ENCODE data around the gene MILR1.
A peak's percentile ranks its signal among the peaks of the same experiment; 100 is the strongest.
"Not testable (repeated sequence)": the region's sequence is repeated elsewhere in the genome, so short reads cannot be mapped to it uniquely, and the experiment has no call there.

Gene MILR1

DNA sequence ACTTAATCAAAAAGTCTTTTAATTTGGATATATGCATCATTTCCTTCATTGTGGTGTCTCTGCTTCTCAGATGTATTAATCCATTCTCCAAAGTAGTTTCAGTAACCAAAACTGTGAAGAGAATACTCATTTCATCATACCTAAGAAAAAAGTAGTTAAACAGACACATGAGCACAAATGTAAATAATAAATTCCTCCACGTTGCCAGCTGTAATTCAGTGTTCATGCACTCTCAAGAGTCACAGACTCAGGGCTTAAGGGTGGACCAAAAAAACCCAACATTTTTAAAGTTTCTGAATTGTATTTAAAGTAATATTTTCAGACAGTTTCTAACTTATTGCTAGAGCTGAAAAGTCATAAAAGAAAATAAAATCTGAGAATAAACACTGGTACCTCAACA, 28.9 kb downstream of the MILR1 start:
- DNase-seq = no peak

DNA sequence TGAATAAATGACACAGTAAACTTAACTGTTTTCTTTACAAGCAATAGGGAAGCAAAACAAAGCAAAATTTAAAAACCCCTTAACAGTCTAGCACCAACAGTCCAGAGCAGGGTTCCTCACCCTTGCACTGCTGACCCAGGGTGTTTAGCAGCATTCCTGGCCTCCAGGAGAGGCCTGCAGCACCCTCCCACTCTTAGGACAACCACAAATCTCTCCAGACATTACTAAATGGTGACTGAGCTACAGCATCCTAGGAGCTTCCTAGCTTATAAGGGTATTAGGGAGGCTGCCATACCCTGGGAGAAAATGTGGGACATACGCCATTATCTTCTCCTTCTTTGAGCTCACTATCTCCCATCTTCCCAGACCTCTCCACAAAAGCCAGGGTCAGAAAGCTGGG, 32.0 kb downstream of the MILR1 start:
- DNase-seq = no peak

DNA sequence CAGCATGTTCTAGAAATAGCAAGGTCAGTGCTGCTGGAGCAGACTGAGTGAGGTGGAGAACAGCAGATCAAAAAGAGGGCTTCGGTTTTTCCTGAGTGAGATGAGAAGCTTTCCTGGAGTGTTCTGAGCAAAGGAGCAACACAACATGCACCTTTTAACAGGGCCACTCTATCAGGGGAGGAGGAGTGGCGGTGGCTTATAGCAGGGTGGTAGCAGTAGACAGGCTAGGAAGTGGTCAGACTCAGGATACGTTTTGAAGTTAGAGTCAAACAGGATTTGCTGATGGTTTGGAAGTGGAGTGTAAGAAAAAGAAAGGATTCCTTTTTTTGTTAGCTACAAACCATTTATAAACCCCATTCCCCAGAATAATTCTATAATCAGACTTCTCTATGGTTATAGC, 35.5 kb downstream of the MILR1 start:
- DNase-seq = no peak

- DNase-seq = no peak
These were observed 39.4 kb downstream of the MILR1 start for GRCh38 chr17:64488301-64488700.

DNA sequence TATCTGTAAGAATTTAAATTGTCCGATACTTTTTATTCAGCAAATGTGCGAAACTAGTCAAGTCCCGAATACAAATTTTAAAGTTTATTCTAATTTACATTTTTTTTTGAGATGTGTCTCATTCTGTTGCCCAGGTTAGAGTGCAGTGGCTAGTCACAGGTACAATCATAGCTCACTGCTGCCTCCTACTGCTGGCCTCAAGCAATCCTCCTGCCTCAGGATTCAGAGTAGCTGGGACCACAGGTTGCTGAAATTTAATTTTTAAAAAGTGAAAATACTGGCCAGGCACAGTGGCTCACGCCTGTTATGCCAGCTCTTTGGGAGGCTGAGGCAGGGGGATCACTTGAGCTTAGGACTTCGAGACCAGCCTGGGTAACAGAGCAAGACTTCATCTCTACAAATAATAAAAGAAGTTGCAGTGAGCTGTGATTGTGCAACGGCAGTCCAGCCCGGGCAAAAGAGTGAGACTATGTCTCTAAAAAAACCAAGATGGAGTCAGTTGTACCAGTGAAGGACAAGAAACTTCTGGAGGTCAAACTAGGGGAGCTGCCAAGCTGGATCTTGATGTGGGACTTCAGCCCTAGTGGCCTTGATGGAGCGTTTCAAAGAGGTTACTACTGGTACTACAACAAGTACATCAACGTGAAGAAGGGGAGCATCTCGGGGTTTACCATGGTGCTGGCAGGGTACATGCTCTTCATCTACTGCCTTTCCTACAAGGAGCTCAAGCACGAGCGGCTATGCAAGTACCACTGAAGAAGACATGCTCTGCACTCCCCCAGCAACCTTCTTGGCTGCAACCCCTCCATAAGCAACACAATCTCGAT, 42.3 kb downstream of the MILR1 start:
- no peak for DNase-seq

- DNase-seq = no peak
These were observed 43.1 kb downstream of the MILR1 start for GRCh38 chr17:64491994-64492393.

- no peak for DNase-seq
These were observed 43.7 kb downstream of the MILR1 start for GRCh38 chr17:64492481-64493109.

- no peak for DNase-seq
These were observed 45.2 kb downstream of the MILR1 start for GRCh38 chr17:64494121-64494520.

DNA sequence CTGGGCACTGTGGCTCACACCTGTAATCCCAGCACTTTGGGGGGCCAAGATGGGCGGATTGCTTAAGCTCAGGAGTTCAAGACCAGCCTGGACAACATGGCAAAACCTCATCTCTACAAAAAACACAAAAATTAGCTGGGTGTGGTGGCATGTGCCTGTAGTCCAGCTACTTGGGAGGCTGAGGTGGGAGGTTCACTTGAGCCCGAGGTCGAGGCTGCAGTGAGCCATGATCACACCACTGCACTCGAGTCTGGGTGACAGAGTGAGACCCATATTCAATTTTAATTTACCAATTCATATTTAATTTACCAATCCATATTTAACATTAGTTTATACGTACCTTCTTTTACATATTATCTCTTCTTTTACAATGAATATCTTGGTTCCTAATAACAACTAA, 46.4 kb downstream of the MILR1 start:
- DNase-seq = not testable (repeated sequence)

- DNase-seq = no peak
These were observed 47.5 kb downstream of the MILR1 start for GRCh38 chr17:64496348-64496785.

DNA sequence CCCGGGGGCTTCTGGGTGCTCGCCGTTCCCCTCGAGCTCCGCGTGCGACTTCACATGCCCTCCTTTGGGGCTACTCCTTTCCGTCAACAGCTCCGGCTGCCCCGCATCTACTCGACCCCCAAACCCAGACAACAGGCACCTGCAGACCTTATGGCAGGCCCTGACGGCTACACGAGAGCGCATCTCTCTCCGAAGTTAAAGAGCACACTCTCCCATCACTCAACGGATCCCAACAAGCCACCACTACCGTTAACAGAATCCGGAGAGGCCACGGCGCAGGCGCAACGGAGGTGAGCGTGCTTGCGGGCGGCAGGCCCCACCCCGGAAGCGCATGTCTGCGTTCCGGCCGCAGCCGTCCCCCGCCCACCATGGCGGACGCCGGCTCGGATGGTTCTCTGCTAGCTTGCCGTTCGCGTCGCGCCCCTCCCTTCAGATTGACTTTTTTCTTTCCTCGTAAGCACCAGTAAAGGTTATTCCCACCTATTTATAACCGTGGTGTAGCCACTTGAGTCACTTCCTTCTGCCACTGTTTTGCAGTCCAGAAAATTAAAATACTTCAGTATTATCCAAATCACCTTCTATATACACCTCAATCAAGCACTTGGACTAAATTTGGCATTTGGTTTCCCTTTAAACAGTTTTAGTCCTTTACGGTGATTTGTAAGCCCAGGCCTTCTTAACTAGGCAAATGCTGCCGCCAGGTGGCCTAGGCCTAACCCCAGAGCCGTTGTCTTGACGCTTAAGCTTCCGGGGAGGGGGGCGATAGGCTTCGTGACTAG, 48.1 kb downstream of the MILR1 start, which contains the start of gene POLG2:
TSS of gene POLG2 (minus strand) at position 269 of the 779 bp plus-strand sequence. CDS start at position 183, 86 bp downstream.
- DNase-seq = peak; percentile 71 to 83

DNA sequence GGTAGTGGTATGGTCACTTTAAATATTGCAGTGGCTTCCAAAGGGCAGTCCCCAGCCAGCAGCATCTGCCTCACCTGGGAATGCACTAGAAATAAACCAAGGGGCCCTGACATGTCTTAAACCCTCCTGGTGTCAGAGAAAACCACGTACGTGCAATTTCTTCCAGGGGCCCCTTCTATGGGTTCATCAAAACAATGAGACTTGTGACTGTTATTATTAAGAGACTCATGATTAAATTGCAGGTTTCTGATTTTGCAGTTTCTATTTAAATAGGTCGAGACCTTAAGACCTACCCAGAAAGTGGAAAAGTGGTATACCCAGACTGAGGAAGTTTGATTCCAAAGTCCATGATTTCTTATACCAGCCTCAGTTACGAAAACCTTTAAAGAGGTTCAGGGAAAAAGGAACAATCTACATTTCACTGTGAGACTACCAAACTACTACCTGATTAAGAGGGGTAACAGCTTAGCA, 48.7 kb downstream of the MILR1 start:
- peak in 1 of 2 experiments; percentile 38 for DNase-seq

DNA sequence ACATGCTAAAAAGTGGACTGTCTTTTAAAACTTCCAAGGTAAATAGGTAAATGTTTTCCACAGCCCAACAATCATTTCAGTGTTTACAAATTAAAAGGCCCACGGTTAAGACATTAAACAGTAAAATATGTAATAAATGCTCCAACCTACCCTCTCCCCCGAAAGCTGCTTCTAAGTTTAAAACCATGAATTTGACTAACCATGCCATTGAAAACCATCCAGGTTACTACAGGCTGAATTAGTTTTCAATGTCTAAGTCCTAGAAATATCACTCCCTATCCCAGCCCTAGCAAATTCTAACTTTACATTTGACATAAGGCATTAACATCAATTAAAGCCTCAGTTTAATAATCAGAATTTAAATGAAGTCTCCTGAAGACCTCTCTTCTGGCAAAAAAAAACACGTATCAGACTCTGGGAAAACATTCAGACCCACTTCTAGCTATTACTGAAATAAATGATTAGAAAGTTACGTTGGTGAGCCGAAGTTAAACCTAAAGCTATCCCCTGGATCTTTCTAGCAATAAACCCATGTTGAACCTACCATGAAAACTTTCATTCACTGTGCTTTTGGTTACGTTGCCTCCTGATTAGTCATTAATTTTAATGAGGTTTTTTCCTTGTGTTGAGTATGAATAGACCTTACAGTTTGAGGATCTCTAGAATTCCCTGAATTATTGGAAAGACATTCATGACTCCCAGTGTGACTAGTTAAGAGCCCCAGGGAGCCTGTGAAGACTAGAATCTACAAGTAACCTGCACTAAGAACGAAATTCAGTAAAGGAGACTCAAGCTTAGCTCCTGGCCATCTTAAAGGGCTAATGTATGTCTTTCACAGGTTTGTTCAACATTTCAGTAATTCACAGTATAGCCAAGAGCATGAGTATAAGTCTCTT, 49.6 kb downstream of the MILR1 start:
- no peak for DNase-seq

DNA sequence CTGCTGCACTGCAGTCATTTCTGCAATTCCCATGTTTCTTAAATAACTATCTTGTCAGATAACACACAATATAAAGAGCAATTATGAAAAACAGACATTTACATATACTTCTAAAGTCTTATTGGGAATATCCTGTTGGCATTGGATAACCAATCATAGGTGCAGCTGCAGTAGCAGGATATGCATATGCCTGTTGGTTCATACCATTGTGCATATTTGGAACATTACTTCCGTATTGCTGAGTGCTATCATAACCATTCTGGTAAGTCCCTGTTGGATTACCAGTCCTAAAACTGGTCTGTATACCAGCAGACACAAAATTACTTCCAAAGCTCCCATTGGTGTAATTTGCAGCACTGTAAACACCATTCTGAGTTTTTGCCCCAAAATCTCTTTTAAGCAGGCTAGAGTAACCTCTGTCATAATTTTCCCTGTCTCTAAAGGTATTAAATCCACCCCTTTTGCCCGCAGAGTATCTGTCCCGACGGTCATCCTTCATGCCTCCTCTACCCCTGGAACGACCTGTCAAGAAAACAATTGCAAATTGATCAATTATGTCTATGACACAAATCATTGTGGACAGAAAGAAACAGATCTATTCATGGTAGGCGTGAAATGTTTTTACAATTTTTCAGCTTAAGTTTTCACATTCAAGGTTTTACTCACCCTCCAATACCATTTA, 51.0 kb downstream of the MILR1 start:
- no peak for DNase-seq

DNA sequence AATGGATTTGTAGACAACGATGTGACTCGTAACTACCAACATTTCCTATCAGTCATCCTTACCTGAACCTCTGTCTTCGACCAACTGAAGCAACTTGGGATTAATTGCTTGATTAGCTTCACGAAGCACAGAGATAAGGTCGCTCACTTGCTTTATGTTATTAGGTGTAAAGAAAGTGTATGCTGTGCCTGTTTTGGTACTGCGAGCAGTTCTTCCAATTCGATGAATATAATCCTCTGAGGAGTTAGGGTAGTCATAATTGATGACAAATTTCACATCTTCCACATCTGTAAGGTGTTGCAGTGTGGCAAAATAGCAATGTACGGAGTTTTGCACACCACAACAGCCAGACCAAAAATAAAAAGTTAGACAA, 51.6 kb downstream of the MILR1 start:
- DNase-seq = no peak

- DNase-seq = no peak
These were observed 52.2 kb downstream of the MILR1 start for GRCh38 chr17:64500862-64501765.

DNA sequence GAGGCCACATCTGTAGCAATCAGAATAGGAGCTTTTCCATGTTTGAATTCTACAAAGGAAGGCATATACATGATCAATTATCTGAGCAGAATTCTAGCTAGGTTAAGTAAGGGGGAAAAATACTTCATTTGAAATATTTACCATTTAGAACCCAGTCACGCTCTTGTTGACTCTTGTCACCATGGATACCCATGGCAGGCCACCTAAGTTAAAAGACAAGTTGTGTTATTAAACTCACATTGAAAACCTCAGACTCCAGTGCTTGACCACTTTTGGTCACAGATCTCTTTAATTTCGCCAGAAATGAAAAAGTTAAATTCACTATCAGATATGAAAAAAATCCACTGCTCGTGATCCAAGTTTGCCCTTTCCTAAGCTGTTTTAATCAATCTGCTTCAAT, 53.1 kb downstream of the MILR1 start:
- DNase-seq = no peak

DNA sequence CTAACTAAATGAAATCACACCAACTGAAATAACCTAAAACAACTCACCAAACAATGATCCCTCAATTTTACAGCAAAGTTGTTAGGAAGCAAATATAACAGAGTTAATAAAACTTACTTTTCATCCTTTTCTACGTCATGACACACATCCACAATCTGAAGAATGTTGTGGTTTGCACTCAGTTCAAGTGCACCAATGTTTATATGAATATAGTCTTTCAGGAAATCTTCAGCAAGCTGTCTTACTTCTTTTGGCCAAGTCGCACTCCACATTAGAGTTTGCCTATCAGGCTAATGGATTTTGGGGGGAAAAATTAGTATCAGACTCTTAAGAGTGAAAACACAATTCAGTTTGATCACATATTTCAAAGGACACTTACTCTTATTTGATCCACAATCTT, 53.9 kb downstream of the MILR1 start:
- DNase-seq = no peak

- no peak for DNase-seq
These were observed 54.4 kb downstream of the MILR1 start for GRCh38 chr17:64503341-64503740.

All from NCI-H1930 (cell line).